A549 (cell line): ENCODE measurements around the gene ADAMTS20.

ENCODE experiments used
- CHD4 ChIP-seq: fragments of 200-600 bp; sonication (generic); IDR thresholded peaks from 2 replicates; pipeline ENCODE4 v1.6.1; 2016; ENCODE audit warnings: antibody characterized with exemption, mild to moderate bottlenecking, borderline replicate concordance
- EP300 ChIP-seq, 2 experiments: fragments of >200 bp; sonication (Bioruptor Twin); formaldehyde crosslinking; IDR thresholded peaks; 2 replicates in 1 of 2; 3 replicates in 1 of 2; pipeline ENCODE4 v1.6.1; 2016 to 2017
- JUNB ChIP-seq: fragments of >200 bp; sonication (Bioruptor Twin); formaldehyde crosslinking; IDR thresholded peaks from 2 replicates; pipeline ENCODE4 v1.6.1; 2016
- POLR2A ChIP-seq: IDR thresholded peaks from 2 replicates; pipeline ENCODE4 v1.6.1; 2012; ENCODE audit warnings: mild to moderate bottlenecking, low read length
- ZFP36 ChIP-seq: fragments of 450-650 bp; IDR thresholded peaks from 2 replicates; pipeline ENCODE4 v1.6.1; 2014; ENCODE audit warnings: borderline replicate concordance; ENCODE audit not compliant: partially characterized antibody
- TF ChIP-seq, protein P1 (sequence below): fragments of >200 bp; sonication (Bioruptor Twin); formaldehyde crosslinking; IDR thresholded peaks from 3 replicates; pipeline ENCODE4 v1.5.1; 2016
- TF ChIP-seq, protein P2 (sequence below): fragments of >200 bp; sonication (Bioruptor Twin); formaldehyde crosslinking; IDR thresholded peaks from 3 replicates; pipeline ENCODE4 v1.6.1; 2016

DNA sequence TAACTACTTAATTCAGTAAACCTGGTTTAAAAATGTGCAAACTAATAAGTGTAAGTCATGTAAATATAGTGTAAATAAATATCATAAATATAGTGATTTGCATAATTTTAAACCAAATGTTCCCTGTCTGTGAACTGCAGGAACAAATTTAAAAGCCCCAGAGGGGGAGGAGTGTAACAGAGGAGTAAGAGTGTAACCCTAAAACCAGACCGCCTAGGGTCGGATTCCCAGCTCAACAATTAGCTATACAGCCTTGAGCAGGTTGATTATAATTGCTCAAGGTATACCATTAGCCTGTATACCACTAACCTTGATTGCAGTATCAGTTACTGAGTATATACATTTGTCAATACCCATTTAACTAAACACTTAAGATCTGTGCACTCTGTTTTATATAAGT lies 218.4 kb downstream of the ADAMTS20 start:
- TF ChIP-seq JUNB (no peak), ZFP36 (no peak), CHD4 (no peak), EP300 (IDR thresholded peaks at IDR 0.05) (no peak), POLR2A (no peak)
- TF ChIP-seq, protein P1, sequence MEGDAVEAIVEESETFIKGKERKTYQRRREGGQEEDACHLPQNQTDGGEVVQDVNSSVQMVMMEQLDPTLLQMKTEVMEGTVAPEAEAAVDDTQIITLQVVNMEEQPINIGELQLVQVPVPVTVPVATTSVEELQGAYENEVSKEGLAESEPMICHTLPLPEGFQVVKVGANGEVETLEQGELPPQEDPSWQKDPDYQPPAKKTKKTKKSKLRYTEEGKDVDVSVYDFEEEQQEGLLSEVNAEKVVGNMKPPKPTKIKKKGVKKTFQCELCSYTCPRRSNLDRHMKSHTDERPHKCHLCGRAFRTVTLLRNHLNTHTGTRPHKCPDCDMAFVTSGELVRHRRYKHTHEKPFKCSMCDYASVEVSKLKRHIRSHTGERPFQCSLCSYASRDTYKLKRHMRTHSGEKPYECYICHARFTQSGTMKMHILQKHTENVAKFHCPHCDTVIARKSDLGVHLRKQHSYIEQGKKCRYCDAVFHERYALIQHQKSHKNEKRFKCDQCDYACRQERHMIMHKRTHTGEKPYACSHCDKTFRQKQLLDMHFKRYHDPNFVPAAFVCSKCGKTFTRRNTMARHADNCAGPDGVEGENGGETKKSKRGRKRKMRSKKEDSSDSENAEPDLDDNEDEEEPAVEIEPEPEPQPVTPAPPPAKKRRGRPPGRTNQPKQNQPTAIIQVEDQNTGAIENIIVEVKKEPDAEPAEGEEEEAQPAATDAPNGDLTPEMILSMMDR, result no peak
- TF ChIP-seq, protein P2, sequence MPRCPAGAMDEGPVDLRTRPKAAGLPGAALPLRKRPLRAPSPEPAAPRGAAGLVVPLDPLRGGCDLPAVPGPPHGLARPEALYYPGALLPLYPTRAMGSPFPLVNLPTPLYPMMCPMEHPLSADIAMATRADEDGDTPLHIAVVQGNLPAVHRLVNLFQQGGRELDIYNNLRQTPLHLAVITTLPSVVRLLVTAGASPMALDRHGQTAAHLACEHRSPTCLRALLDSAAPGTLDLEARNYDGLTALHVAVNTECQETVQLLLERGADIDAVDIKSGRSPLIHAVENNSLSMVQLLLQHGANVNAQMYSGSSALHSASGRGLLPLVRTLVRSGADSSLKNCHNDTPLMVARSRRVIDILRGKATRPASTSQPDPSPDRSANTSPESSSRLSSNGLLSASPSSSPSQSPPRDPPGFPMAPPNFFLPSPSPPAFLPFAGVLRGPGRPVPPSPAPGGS, result no peak
